ENCODE results near the gene LRRC49.
A peak's percentile ranks its signal among the peaks of the same experiment; 100 is the strongest.
"Not testable (repeated sequence)": the region's sequence is repeated elsewhere in the genome, so short reads cannot be mapped to it uniquely, and the experiment has no call there.

Gene LRRC49

GRCh38 chr15:70856177-70856883, 36.3 kb upstream of the LRRC49 start:
- H3K27ac ChIP-seq (ENCODE audit: poor library complexity, severe bottlenecking) = peak overlapping the region; percentile 70
- peaks cover 26% of the 10 kb centered on the region for H3K4me1 ChIP-seq (ENCODE audit: insufficient read depth, poor library complexity, severe bottlenecking)
- ATAC-seq (ENCODE audit: low read depth) (no peak), DNase-seq (ENCODE audit: low spot score) (no peak)
- H3K4me3 ChIP-seq (ENCODE audit: severe bottlenecking) = no peak overlapping the region
- H3K36me3 ChIP-seq (ENCODE audit: low read depth) = peaks cover 5% of the 10 kb centered on the region
- H3K27me3 ChIP-seq (ENCODE audit: insufficient read depth, poor library complexity, severe bottlenecking) = no peaks in the 10 kb centered on the region
- H3K9me3 ChIP-seq (ENCODE audit: severe bottlenecking) = no peaks in the 10 kb centered on the region
- no peak for TF ChIP-seq CTCF (IDR thresholded peaks at IDR 0.05; ENCODE audit: poor library complexity, severe bottlenecking)

- TF ChIP-seq CTCF (IDR thresholded peaks at IDR 0.05; ENCODE audit: poor library complexity, severe bottlenecking) = no peak
- H3K27ac ChIP-seq (ENCODE audit: poor library complexity, severe bottlenecking) = peak overlapping the region; percentile 70
- DNase-seq (ENCODE audit: low spot score) = peak; percentile 95
- H3K9me3 ChIP-seq (ENCODE audit: severe bottlenecking) = no peaks in the 10 kb centered on the region
- H3K4me1 ChIP-seq (ENCODE audit: insufficient read depth, poor library complexity, severe bottlenecking) = peaks cover 26% of the 10 kb centered on the region
- H3K27me3 ChIP-seq (ENCODE audit: insufficient read depth, poor library complexity, severe bottlenecking) = no peaks in the 10 kb centered on the region
- ATAC-seq (ENCODE audit: low read depth) = peak; percentile 71
- no peak overlapping the region for H3K4me3 ChIP-seq (ENCODE audit: severe bottlenecking)
- no peaks in the 10 kb centered on the region for H3K36me3 ChIP-seq (ENCODE audit: low read depth)
Observed at GRCh38 chr15:70856884-70857561, 35.6 kb upstream of the LRRC49 start.

GRCh38 chr15:70857562-70858285, 34.9 kb upstream of the LRRC49 start:
- H3K4me1 ChIP-seq (ENCODE audit: insufficient read depth, poor library complexity, severe bottlenecking) = peaks cover 24% of the 10 kb centered on the region
- H3K4me3 ChIP-seq (ENCODE audit: severe bottlenecking) = no peak overlapping the region
- no peaks in the 10 kb centered on the region for H3K9me3 ChIP-seq (ENCODE audit: severe bottlenecking)
- no peaks in the 10 kb centered on the region for H3K36me3 ChIP-seq (ENCODE audit: low read depth)
- TF ChIP-seq CTCF (IDR thresholded peaks at IDR 0.05; ENCODE audit: poor library complexity, severe bottlenecking) = no peak
- ATAC-seq (ENCODE audit: low read depth) (no peak), DNase-seq (ENCODE audit: low spot score) (no peak)
- H3K27me3 ChIP-seq (ENCODE audit: insufficient read depth, poor library complexity, severe bottlenecking) = no peaks in the 10 kb centered on the region
- peak overlapping the region; percentile 70 for H3K27ac ChIP-seq (ENCODE audit: poor library complexity, severe bottlenecking)

- not testable (repeated sequence) for H3K4me3 ChIP-seq (ENCODE audit: severe bottlenecking); ATAC-seq (ENCODE audit: low read depth); H3K27me3 ChIP-seq (ENCODE audit: insufficient read depth, poor library complexity, severe bottlenecking); H3K36me3 ChIP-seq (ENCODE audit: low read depth); H3K9me3 ChIP-seq (ENCODE audit: severe bottlenecking); H3K27ac ChIP-seq (ENCODE audit: poor library complexity, severe bottlenecking)
- peak; percentile 65 for DNase-seq (ENCODE audit: low spot score)
- peaks cover 30% of the 10 kb centered on the region for H3K4me1 ChIP-seq (ENCODE audit: insufficient read depth, poor library complexity, severe bottlenecking)
Observed at GRCh38 chr15:70858614-70859321, 33.9 kb upstream of the LRRC49 start.

GRCh38 chr15:70859322-70859908, 33.2 kb upstream of the LRRC49 start:
- H3K4me1 ChIP-seq (ENCODE audit: insufficient read depth, poor library complexity, severe bottlenecking) = peaks cover 30% of the 10 kb centered on the region
- DNase-seq (ENCODE audit: low spot score) (peak; percentile 69), ATAC-seq (ENCODE audit: low read depth) (no peak)
- no peaks in the 10 kb centered on the region for H3K9me3 ChIP-seq (ENCODE audit: severe bottlenecking)
- H3K27me3 ChIP-seq (ENCODE audit: insufficient read depth, poor library complexity, severe bottlenecking) = no peaks in the 10 kb centered on the region
- no peaks in the 10 kb centered on the region for H3K36me3 ChIP-seq (ENCODE audit: low read depth)
- no peak for TF ChIP-seq CTCF (IDR thresholded peaks at IDR 0.05; ENCODE audit: poor library complexity, severe bottlenecking)
- no peak overlapping the region for H3K27ac ChIP-seq (ENCODE audit: poor library complexity, severe bottlenecking)
- no peak overlapping the region for H3K4me3 ChIP-seq (ENCODE audit: severe bottlenecking)

Data from RWPE2 (cell line).